Neural progenitor cell (in vitro differentiated cells): ENCODE results near the gene TNIK. TPM values are rescaled to one million over a fixed set of nuclear protein-coding genes. Genes with fewer than 3 reads are reported as not detected.

Source experiments
- DNase-seq: peaks from one replicate; pipeline ENCODE4 v3.0.0-alpha.2; 2016; ENCODE audit warnings: low spot score
- H2AFZ ChIP-seq: fragments of 200-600 bp; sonication (generic); replicated peaks from 2 replicates; pipeline ENCODE4 v1.6.1; 2016; ENCODE audit warnings: antibody characterized with exemption
- H3F3A ChIP-seq: fragments of 200-600 bp; sonication (generic); 2 replicates; pipeline ENCODE4 v1.6.1; 2016; ENCODE audit warnings: antibody characterized with exemption, low read depth
- H3K27ac ChIP-seq: fragments of 200-600 bp; sonication (generic); 2 replicates; pipeline ENCODE4 v1.5.1; 2016; ENCODE audit warnings: mild to moderate bottlenecking
- H3K27me3 ChIP-seq: fragments of 200-600 bp; sonication (generic); 2 replicates; pipeline ENCODE4 v1.6.1; 2016; ENCODE audit warnings: mild to moderate bottlenecking, moderate library complexity
- H3K36me3 ChIP-seq: fragments of 200-600 bp; sonication (generic); 2 replicates; pipeline ENCODE4 v1.5.1; 2016
- H3K4me1 ChIP-seq: fragments of 200-600 bp; sonication (generic); 2 replicates; pipeline ENCODE4 v1.6.1; 2016; ENCODE audit warnings: mixed run types
- H3K4me2 ChIP-seq: fragments of 200-600 bp; sonication (generic); 2 replicates; pipeline ENCODE4 v1.6.1; 2016
- H3K4me3 ChIP-seq: fragments of 200-600 bp; sonication (generic); 2 replicates; pipeline ENCODE4 v1.5.1; 2016
- H3K79me2 ChIP-seq: fragments of 200-600 bp; sonication (generic); 2 replicates; pipeline ENCODE4 v1.6.1; 2016; ENCODE audit warnings: low read depth
- H3K9ac ChIP-seq: fragments of 200-600 bp; sonication (generic); 2 replicates; pipeline ENCODE4 v1.6.1; 2016
- H3K9me3 ChIP-seq: fragments of 200-600 bp; sonication (generic); 2 replicates; pipeline ENCODE4 v1.5.1; 2016; ENCODE audit warnings: low read depth
- H4K20me1 ChIP-seq: fragments of 200-600 bp; sonication (generic); 2 replicates; pipeline ENCODE4 v1.6.1; 2016; ENCODE audit warnings: low read depth
- H3K27ac Mint-ChIP-seq: 3 replicates; pipeline ENCODE4 v1.8.0; 2021; ENCODE audit warnings: mixed read lengths
- H3K27me3 Mint-ChIP-seq: 2 replicates; pipeline ENCODE4 v1.8.0; 2022; ENCODE audit warnings: low read depth, mild to moderate bottlenecking, inconsistent platforms, moderate library complexity, mixed read lengths; ENCODE audit not compliant: insufficient read depth
- H3K36me3 Mint-ChIP-seq: 3 replicates; pipeline ENCODE4 v1.8.0; 2021; ENCODE audit warnings: mixed read lengths
- H3K4me1 Mint-ChIP-seq: 3 replicates; pipeline ENCODE4 v1.8.0; 2021; ENCODE audit warnings: mixed read lengths
- H3K4me3 Mint-ChIP-seq: 3 replicates; pipeline ENCODE4 v1.8.0; 2021; ENCODE audit warnings: mild to moderate bottlenecking, moderate library complexity, mixed read lengths
- H3K9me3 Mint-ChIP-seq: 3 replicates; pipeline ENCODE4 v1.8.0; 2020; ENCODE audit warnings: mixed read lengths
- CTCF ChIP-seq: fragments of 200-600 bp; sonication (generic); IDR thresholded peaks from 2 replicates; pipeline ENCODE4 v1.5.1; 2017; ENCODE audit warnings: antibody characterized with exemption, mild to moderate bottlenecking
- EZH2 ChIP-seq: fragments of 200-600 bp; sonication (generic); IDR thresholded peaks from 2 replicates; pipeline ENCODE4 v1.6.1; 2017; ENCODE audit warnings: antibody characterized with exemption, mild to moderate bottlenecking, moderate library complexity
- EZH2phosphoT487 ChIP-seq: fragments of 200-600 bp; sonication (generic); IDR thresholded peaks from 2 replicates; pipeline ENCODE4 v1.6.1; 2017; ENCODE audit warnings: antibody characterized with exemption
- total RNA-seq: library from RNA; depleted of rRNA; stranded (reverse); fragments of >200 nt; gene quantifications from 2 replicates; pipeline ENCODE4 v1.2.3, GENCODE V29; 2015; ENCODE audit warnings: low replicate concordance

Gene TNIK
- total RNA-seq, 1 donor from 2014 or later: 3.0 TPM

GRCh38 chr3:171357721-171358120, 102.5 kb downstream of the TNIK start:
- Mint-ChIP-seq H3K27me3 (no peaks in the 10 kb centered on the region), H3K36me3 (peaks cover 1% of the 10 kb centered on the region), H3K4me1 (peaks cover 13% of the 10 kb centered on the region), H3K27ac (no peak overlapping the region), H3K4me3 (no peak overlapping the region), H3K9me3 (peaks cover 3% of the 10 kb centered on the region)
- Histone ChIP-seq H3K4me2 (no peak overlapping the region), H3K4me1 (peaks cover 2% of the 10 kb centered on the region), H3K4me3 (no peak overlapping the region), H3K79me2 (no peaks in the 10 kb centered on the region), H2AFZ (no peak overlapping the region), H4K20me1 (no peaks in the 10 kb centered on the region), H3K27me3 (no peaks in the 10 kb centered on the region), H3K27ac (no peak overlapping the region), H3K9ac (no peak overlapping the region), H3F3A (no peaks in the 10 kb centered on the region), H3K9me3 (no peaks in the 10 kb centered on the region), H3K36me3 (no peaks in the 10 kb centered on the region)
- DNase-seq: no peak
- TF ChIP-seq EZH2phosphoT487 (no peak), EZH2 (no peak), CTCF (no peak)

GRCh38 chr3:171356251-171356650, 104.0 kb downstream of the TNIK start:
- H3K4me3 Mint-ChIP-seq: no peak overlapping the region
- H3K4me2 ChIP-seq: no peak overlapping the region
- peaks cover 8% of the 10 kb centered on the region for H3K4me1 Mint-ChIP-seq
- H3K36me3 Mint-ChIP-seq: peaks cover 1% of the 10 kb centered on the region
- no peaks in the 10 kb centered on the region for H3K27me3 Mint-ChIP-seq
- no peaks in the 10 kb centered on the region for H3K9me3 ChIP-seq
- H2AFZ ChIP-seq: no peak overlapping the region
- no peak for TF ChIP-seq EZH2phosphoT487
- no peak for TF ChIP-seq EZH2
- no peak for TF ChIP-seq CTCF
- no peaks in the 10 kb centered on the region for H3F3A ChIP-seq
- no peaks in the 10 kb centered on the region for H3K4me1 ChIP-seq
- no peak for DNase-seq
- H3K27ac ChIP-seq: no peak overlapping the region
- no peak overlapping the region for H3K27ac Mint-ChIP-seq
- H4K20me1 ChIP-seq: no peaks in the 10 kb centered on the region
- peaks cover 3% of the 10 kb centered on the region for H3K9me3 Mint-ChIP-seq
- H3K79me2 ChIP-seq: no peaks in the 10 kb centered on the region
- no peak overlapping the region for H3K9ac ChIP-seq
- H3K4me3 ChIP-seq: no peak overlapping the region
- no peaks in the 10 kb centered on the region for H3K36me3 ChIP-seq
- H3K27me3 ChIP-seq: no peaks in the 10 kb centered on the region

- H3K9me3 Mint-ChIP-seq: peaks cover 3% of the 10 kb centered on the region
- H3K79me2 ChIP-seq: no peaks in the 10 kb centered on the region
- no peaks in the 10 kb centered on the region for H3K27me3 ChIP-seq
- no peaks in the 10 kb centered on the region for H3K27me3 Mint-ChIP-seq
- H4K20me1 ChIP-seq: no peaks in the 10 kb centered on the region
- H3K4me2 ChIP-seq: no peak overlapping the region
- H3K4me1 ChIP-seq: no peaks in the 10 kb centered on the region
- H3K27ac Mint-ChIP-seq: peak overlapping the region; percentile 42
- TF ChIP-seq EZH2phosphoT487 (no peak), EZH2 (no peak)
- H3K9ac ChIP-seq: no peak overlapping the region
- no peak overlapping the region for H3K4me3 Mint-ChIP-seq
- H3F3A ChIP-seq: no peaks in the 10 kb centered on the region
- H3K9me3 ChIP-seq: no peaks in the 10 kb centered on the region
- no peak overlapping the region for H3K27ac ChIP-seq
- no peak overlapping the region for H2AFZ ChIP-seq
- H3K4me1 Mint-ChIP-seq: peaks cover 8% of the 10 kb centered on the region
- DNase-seq: no peak
- H3K36me3 ChIP-seq: no peaks in the 10 kb centered on the region
- no peaks in the 10 kb centered on the region for H3K36me3 Mint-ChIP-seq
- H3K4me3 ChIP-seq: no peak overlapping the region
These were observed 105.3 kb downstream of the TNIK start for GRCh38 chr3:171354706-171355582.
